ENCODE measurements around the gene KIAA0753.
A peak's percentile ranks its signal among the peaks of the same experiment; 100 is the strongest.

KIAA0753 gene

GRCh38 chr17:6569370-6570285, 70.9 kb downstream of the KIAA0753 start:
- no peak for DNase-seq

GRCh38 chr17:6568184-6568758, 72.2 kb downstream of the KIAA0753 start:
- DNase-seq: no peak

GRCh38 chr17:6567528-6568183, 72.9 kb downstream of the KIAA0753 start:
- no peak for DNase-seq

DNA sequence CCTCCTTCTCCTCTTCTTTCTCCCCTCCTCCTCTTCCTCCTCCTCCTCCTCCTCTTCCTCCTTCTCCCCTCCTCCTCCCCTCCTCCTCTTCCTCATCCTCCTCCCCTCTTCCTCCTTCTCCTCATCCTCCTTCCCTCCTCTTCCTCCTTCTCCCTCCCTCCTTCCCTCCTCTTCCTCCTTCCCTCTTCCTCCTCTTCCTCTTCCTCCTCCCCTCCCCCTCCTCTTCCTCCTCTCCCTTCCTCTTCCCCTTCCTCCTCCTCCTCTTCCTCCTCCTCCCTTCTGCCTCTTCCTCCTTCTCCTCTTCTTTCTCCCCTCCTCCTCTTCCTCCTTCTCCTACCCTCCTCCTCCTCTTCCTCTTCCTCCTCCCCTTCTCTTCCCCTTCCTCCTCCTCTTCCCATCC, 79.1 kb downstream of the KIAA0753 start:
- no peak for DNase-seq

GRCh38 chr17:6560496-6560895, 80.0 kb downstream of the KIAA0753 start:
- no peak for DNase-seq

- no peak for DNase-seq
These were observed 80.7 kb downstream of the KIAA0753 start for GRCh38 chr17:6559753-6560215.

DNA sequence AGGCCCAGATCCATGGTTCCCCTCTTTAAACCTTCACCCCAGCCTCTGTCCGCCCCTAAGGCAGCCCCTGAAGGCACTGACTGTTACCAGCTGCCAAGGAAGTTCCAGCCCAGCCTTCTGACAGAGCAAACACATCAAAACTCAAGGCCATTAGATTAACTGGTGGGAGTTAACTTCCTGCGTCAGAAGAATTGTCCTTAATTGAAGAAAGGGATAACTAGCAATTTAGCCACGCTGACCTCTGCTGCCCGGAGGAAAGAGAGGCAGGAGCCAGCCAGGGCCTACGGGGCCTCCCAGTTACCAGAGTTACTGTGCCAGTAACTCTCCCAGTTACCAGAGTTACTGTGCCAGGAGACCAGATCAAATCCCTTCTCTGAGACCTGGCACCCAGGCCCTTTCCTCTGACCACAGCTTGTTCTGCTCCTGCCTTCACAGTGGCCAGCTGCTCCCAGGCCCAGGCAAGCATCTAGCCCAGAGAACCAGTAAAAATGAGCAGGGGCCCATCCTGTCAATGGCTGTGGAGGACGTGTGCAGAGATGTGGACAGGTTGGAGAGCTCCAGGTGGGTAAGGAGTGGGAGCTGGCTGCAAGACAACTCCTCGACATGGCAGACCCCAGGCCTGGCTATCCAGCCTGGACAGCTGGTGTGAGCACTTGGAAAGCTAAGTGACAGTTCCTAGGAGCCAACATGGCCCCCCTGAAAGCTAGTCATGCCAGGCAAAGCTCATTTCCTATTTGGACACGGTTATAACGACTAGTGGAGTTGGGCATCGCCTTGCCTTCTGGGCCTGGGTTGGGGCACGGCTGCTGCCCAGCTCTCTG, 81.4 kb downstream of the KIAA0753 start:
- no peak for DNase-seq

- no peak for DNase-seq
These were observed 82.2 kb downstream of the KIAA0753 start for GRCh38 chr17:6558276-6558675.

GRCh38 chr17:6557040-6557438, 83.5 kb downstream of the KIAA0753 start:
- no peak for DNase-seq

DNA sequence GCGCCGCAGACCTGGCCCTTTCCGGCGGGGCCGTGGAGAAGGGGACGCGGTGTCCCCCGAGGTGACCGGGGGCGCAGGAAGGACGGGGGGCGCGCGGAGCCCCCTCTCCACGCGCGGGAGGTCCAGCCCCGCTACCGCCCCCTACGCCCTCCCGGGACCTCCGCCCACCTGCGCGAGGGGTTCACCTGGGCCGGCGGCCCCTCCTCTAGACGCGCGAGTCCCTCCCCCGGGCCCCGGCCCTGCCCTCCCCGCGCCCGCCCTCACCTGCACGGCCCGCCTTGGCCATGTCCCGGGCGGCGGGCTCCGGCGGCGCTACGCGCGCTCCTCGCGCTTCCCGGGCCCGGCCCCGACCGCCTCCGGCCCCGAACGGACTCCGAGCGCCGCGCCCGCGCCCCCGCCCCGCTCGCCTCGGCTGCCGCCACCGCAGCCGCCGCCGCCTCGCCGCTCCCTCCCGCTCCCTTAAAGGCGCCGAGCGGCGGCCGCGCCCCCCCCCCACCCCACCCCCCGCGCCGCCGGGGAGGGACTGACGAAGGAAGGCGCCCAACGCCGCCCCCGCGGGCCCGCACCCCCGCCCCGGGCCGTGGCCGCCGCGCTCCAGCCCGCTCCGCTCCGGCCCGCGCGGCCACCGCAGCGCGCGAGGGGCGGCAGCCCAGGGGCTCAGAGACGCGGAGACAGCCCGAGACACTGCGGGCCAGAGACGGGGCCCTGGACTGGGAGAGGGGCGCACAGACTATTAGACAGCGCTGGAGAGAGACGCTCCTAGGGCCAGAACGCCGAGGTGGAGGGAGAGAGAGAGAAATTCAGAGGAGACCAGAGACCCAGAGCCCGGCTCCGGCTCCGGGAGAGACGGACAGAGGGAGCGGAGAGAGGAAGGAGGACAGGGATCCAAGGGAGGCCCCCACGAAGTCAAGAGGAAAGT, 84.1 kb downstream of the KIAA0753 start, which contains the start of gene PITPNM3:
PITPNM3 (minus strand) TSS at position 435 of the 919 bp plus-strand sequence; CDS start at position 286, 149 bp downstream.
- DNase-seq: no peak

- DNase-seq: peak; percentile 43
These were observed 85.0 kb downstream of the KIAA0753 start for GRCh38 chr17:6555331-6556120.

DNA sequence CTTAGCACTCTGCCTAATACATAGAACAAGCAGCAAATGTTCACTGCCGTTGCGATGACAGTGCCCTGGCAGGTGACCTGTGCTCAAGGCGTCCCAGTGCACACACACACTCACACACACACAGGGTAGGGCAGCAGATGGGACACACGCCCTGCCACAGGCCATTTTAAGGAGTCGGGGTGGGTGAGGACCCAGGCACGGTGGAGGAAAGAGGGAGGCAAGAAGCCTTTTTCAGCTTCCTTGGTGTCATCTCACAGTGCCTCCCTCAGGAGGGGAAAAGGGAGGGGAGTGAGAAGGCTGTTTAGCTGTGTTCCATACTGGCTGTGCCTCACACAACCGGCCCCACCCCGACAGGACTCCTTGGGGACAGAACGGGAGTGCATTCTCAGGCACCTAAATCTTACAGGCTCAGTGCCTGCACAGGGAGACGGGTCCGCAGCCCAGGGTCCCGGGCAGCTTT, 85.6 kb downstream of the KIAA0753 start:
- DNase-seq: no peak

DNA sequence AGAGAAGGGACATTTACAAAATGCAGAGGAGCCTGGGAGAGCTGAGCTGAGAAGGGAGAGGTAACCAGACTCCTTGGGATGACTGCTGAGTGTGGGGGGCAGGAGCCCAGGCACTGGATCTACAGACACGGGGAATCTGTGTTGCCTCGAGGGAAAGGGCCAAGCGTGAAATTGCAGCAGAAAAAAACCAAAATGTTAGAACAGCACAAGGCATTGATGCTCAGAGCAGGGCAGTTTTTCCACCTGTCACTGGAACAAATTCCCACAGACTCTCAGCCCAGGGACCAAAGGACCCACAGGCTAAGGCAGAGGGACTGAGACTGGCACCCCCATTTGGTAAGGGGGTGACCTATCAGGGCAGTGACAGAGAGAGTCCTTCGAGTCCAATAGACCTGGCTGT, 86.2 kb downstream of the KIAA0753 start:
- no peak for DNase-seq

DNA sequence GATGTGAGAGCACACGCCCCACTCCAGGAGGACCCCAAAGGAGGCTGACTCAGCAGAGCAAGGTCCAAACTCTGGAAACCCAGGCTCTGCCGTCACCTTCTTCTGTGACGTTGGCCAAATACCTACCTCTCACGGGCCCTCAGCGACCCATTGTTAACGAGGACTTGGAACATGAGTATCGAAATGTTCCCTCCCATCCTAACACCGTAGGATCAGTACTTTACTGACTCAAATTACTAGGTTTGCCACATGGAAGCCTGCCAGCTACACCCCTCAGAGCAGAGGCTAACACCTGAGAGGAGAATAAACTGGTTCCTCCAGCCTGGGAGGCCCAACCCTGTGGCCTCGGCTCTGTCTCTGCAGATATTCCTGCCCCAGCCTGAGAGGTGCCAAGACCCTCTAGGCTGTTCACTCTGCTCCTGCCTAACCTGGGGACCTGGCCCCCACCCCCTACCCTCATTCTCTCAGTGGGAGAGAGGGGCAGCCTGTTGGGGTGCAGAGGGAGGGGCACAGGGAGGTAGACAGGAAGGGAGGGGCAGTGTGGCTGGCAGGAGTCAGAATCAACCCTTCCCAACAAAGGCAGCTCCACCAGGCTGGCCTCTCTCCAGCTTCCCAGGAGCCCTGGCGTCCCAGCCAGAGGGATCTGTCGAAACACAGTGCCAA, 88.5 kb downstream of the KIAA0753 start:
- DNase-seq: no peak

DNA sequence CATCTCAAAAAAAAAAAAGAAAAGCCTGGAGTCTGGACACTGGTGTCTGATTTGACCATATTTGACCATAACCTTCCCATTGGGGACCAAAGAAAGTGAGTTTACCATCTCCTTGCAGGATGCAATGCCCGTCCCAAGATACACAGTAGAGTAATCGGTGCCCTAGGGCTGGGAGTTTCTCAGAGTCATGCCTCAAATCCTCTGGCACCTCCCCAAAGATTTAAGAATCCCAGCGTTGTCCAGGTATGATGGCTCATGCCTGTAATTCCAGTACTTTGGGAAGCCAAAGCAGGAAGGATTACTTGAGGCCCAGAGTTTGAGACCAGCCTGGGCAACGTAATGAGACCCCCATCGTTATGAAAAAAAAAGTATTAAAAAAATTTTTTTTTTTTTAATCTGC, 89.2 kb downstream of the KIAA0753 start:
- DNase-seq: no peak

DNA sequence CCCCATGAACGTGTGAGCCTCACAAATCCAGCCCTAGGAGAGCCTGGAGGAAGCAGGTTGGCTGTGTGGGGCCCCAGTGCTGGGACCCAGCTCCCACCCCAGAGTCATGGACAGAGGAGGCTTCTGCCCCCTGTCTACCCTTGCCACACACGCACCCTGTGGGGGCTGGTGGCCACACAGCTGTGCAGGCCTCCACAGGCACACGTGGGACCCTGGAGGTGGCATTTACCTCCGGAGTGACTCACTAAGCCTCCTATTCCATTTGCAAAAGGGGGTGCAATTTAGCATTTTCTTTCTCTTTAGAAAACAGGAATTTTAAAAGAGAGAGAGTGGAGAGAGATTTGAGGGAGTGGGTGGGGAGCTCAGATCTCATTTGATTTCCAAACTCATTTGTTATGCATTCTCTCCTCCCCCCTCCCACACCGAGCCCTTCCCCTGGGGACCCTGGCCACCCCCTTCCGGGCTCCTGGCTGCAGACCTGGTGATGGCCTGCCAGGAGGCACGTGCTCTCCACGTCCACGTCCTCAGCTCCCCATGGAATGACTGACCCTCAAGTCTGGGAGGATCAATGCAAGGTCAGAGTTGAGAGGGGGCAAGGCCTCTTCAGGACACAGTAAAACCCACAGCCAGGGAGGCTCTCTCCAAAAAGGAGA, 91.0 kb downstream of the KIAA0753 start:
- DNase-seq: no peak

DNA sequence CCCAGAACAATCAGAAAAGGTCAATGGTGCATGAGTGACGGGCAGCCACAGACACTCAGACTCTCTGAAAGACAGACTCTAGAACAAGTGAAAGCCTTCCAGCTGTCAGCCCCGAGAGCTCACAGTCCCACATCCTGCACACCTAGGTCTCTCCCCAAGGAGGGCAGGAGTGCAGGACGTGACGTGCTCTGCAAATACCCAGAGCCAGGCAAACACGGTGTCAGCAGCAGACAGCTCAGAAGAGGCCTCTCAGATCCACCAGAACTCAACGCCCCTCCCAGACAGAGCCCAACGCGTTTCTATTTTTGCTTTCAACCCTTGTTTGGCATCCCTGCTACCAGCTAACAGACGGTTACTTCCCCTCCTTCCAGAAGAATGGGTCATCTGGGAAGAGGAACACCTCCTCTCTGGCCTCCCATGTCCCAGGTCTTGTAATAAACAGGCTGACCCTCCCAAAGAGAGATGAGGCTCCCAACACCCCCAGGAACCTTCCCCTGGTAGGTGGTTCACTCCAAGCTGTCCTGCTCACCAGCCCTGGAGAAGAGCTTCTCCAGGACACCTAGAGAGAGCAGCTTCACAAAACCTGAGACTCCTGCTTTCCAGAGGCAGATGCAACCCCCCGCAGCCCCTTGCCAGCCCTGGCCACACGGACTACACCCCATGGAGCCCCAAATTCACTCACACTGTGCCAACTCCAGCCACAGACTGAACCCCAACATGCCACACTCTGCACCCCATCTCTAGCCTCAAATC, 91.8 kb downstream of the KIAA0753 start:
- DNase-seq: no peak

GRCh38 chr17:6548034-6548433, 92.5 kb downstream of the KIAA0753 start:
- DNase-seq: no peak

Measured in fibroblast of skin of back (primary cell).